ENCODE measurements around the gene PAK1. TPM values are rescaled to one million over a fixed set of nuclear protein-coding genes. Genes with fewer than 3 reads are reported as not detected.

PAK1 gene
- total RNA-seq, 2 donors from 2014 or later, result 12.5 to 15.2 TPM

GRCh38 chr11:77361184-77361583 lies 112.7 kb downstream of the PAK1 start:
- H3K4me1 ChIP-seq, result no peaks in the 10 kb centered on the region
- no peaks in the 10 kb centered on the region for H3K9me3 ChIP-seq
- H3K36me3 ChIP-seq, result no peaks in the 10 kb centered on the region
- no peak overlapping the region for H3K4me3 ChIP-seq
- TF ChIP-seq CTCF (IDR thresholded peaks at IDR 0.05), result no peak
- H3K27ac ChIP-seq, result no peak overlapping the region
- DNase-seq (ENCODE audit: low spot score), result no peak
- H3K27me3 ChIP-seq, result no peaks in the 10 kb centered on the region

DNA sequence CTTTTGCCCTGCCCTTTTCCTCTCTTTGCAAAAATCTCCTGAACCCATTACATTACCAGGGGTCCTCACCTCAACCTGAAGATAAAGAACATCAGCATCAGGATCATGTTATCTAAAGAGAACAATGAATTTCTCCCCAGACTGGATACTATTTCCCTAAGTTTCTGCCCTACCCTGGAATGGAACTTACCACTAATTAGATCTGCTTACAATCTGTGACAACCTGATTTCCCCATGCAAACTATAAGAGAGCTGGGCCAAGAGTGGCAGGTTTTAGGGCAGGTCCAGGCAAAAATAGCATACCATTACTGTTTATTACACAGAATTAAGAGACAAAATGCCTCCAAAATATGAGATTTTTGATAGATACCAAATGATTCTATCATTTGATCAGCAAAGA lies 114.4 kb downstream of the PAK1 start:
- no peak overlapping the region for H3K27ac ChIP-seq
- H3K4me3 ChIP-seq, result no peak overlapping the region
- no peaks in the 10 kb centered on the region for H3K9me3 ChIP-seq
- TF ChIP-seq CTCF (IDR thresholded peaks at IDR 0.05), result no peak
- no peaks in the 10 kb centered on the region for H3K4me1 ChIP-seq
- no peaks in the 10 kb centered on the region for H3K27me3 ChIP-seq
- H3K36me3 ChIP-seq, result no peaks in the 10 kb centered on the region
- no peak for DNase-seq (ENCODE audit: low spot score)

GRCh38 chr11:77353131-77353530 lies 120.8 kb downstream of the PAK1 start:
- H3K36me3 ChIP-seq, result no peaks in the 10 kb centered on the region
- DNase-seq (ENCODE audit: low spot score), result no peak
- no peak overlapping the region for H3K4me3 ChIP-seq
- no peaks in the 10 kb centered on the region for H3K9me3 ChIP-seq
- peaks cover 0 to 7% of the 10 kb centered on the region in 2 donors for H3K4me1 ChIP-seq
- no peak overlapping the region for H3K27ac ChIP-seq
- TF ChIP-seq CTCF (IDR thresholded peaks at IDR 0.05), result no peak
- H3K27me3 ChIP-seq, result no peaks in the 10 kb centered on the region

- H3K36me3 ChIP-seq, result no peaks in the 10 kb centered on the region
- H3K9me3 ChIP-seq, result no peaks in the 10 kb centered on the region
- H3K27me3 ChIP-seq, result no peaks in the 10 kb centered on the region
- TF ChIP-seq CTCF (IDR thresholded peaks at IDR 0.05), result no peak
- peaks cover 0 to 7% of the 10 kb centered on the region in 2 donors for H3K4me1 ChIP-seq
- H3K27ac ChIP-seq, result no peak overlapping the region
- DNase-seq (ENCODE audit: low spot score), result no peak
- no peak overlapping the region for H3K4me3 ChIP-seq
Measured at GRCh38 chr11:77351281-77351886, 122.5 kb downstream of the PAK1 start.

GRCh38 chr11:77347948-77348347 lies 125.9 kb downstream of the PAK1 start:
- no peak for DNase-seq (ENCODE audit: low spot score)
- no peaks in the 10 kb centered on the region for H3K36me3 ChIP-seq
- H3K27ac ChIP-seq, result no peak overlapping the region
- no peak overlapping the region for H3K4me3 ChIP-seq
- TF ChIP-seq CTCF (IDR thresholded peaks at IDR 0.05), result no peak
- H3K27me3 ChIP-seq, result no peaks in the 10 kb centered on the region
- H3K4me1 ChIP-seq, result peaks cover 0 to 7% of the 10 kb centered on the region in 2 donors
- H3K9me3 ChIP-seq, result no peaks in the 10 kb centered on the region

Measured in right atrium auricular region (tissue), 2 donors.